ENCODE measurements around the gene CACNA1B.

Gene CACNA1B

DNA sequence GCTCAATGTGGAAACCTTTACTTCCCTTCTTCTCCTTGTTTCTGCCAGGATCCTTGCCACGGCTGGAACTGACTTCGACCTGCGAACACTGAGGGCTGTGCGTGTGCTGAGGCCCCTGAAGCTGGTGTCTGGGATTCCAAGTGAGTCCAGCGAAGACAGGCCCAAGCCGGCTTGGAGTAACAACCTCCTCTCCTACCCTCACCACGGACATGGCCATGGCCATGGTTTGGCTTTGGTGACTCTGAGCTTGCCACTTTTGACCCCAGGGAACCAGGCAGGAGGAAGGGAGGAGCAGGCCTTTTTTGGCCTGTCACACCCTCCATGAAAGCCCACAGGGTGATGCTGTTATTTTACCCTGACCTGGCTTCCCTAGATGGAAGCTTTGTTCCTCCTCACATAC is 35.5 kb downstream of the CACNA1B start:
- Histone ChIP-seq H3K9me3 (replicated peaks; ENCODE audit: insufficient read depth, low read length) (no peaks in the 10 kb centered on the region), H3K27me3 (replicated peaks; ENCODE audit: insufficient read depth, low read length) (peaks cover 80% of the 10 kb centered on the region), H3K4me1 (ENCODE audit: low read length) (no peaks in the 10 kb centered on the region), H3K36me3 (replicated peaks; ENCODE audit: insufficient read depth, low read length) (no peaks in the 10 kb centered on the region), H4K20me1 (ENCODE audit: insufficient read depth, low read length) (no peaks in the 10 kb centered on the region), H3K79me2 (ENCODE audit: low read length) (no peaks in the 10 kb centered on the region), H3K9ac (ENCODE audit: low read length) (no peak overlapping the region), H3K27ac (ENCODE audit: low read length) (no peak overlapping the region), H3K4me2 (ENCODE audit: low read depth, low read length) (no peak overlapping the region), H3F3A (ENCODE audit: insufficient read depth, low read length) (no peaks in the 10 kb centered on the region), H3K9me2 (replicated peaks; ENCODE audit: insufficient read depth, low read length) (no peaks in the 10 kb centered on the region), H2AFZ (ENCODE audit: low read length) (no peak overlapping the region), H3K4me3 (ENCODE audit: low read length) (no peak overlapping the region)
- no peak for DNase-seq
- TF ChIP-seq, protein P1, sequence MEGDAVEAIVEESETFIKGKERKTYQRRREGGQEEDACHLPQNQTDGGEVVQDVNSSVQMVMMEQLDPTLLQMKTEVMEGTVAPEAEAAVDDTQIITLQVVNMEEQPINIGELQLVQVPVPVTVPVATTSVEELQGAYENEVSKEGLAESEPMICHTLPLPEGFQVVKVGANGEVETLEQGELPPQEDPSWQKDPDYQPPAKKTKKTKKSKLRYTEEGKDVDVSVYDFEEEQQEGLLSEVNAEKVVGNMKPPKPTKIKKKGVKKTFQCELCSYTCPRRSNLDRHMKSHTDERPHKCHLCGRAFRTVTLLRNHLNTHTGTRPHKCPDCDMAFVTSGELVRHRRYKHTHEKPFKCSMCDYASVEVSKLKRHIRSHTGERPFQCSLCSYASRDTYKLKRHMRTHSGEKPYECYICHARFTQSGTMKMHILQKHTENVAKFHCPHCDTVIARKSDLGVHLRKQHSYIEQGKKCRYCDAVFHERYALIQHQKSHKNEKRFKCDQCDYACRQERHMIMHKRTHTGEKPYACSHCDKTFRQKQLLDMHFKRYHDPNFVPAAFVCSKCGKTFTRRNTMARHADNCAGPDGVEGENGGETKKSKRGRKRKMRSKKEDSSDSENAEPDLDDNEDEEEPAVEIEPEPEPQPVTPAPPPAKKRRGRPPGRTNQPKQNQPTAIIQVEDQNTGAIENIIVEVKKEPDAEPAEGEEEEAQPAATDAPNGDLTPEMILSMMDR (IDR thresholded peaks at IDR 0.05; ENCODE audit: low read length) = no peak
- TF ChIP-seq EZH2 (optimal IDR thresholded peaks at IDR 0.05; ENCODE audit: low read depth, low read length) (no peak), EZH2phosphoT487 (IDR thresholded peaks at IDR 0.05; ENCODE audit: low read length) (no peak)

DNA sequence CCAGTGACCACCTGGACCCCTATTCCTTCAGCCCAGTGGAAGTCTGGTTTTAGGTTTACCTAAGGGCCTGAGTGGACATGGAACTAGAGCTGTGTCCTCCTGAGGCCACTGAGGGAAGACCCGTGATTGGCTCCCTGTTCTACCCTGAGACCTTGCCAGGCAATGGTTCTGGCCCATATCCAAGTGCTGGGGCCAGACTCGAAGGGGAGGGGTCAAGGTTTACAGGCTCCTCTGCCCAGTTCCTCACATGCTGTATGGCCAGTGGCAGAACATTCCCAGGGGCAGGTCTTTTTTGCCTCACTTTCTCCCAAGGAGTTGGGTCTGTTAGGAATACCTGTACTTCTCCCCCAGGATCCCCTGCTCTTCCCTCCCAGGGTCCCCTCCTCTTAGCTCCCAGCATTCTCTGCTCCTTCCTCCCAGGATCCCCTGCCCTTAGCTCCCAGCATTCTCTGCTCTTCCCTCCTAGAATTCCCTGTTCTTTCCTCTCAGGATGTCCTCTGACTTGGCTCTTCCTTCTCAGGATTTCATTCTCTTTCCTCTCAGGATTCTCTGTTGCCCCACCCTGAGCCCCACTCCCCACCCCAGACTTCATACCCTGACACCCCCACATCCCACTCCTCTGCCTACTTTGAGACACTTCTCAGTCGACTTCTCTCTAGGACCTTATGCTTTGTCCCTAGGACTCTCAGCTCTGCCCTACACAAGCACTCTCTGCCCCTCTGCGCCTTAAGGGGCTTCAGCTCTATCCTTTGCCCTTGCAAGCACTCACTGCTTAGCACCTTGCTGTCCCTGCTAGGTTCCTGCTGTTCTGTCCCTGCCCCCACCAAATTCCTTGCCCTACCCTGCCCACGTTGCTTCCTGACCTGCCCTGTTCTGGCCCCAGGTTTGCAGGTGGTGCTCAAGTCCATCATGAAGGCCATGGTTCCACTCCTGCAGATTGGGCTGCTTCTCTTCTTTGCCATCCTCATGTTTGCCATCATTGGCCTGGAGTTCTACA is 36.5 kb downstream of the CACNA1B start:
- Histone ChIP-seq H3K9me3 (replicated peaks; ENCODE audit: insufficient read depth, low read length) (no peaks in the 10 kb centered on the region), H2AFZ (ENCODE audit: low read length) (no peak overlapping the region), H4K20me1 (ENCODE audit: insufficient read depth, low read length) (no peaks in the 10 kb centered on the region), H3K4me1 (ENCODE audit: low read length) (no peaks in the 10 kb centered on the region), H3K36me3 (replicated peaks; ENCODE audit: insufficient read depth, low read length) (no peaks in the 10 kb centered on the region), H3K27me3 (replicated peaks; ENCODE audit: insufficient read depth, low read length) (peaks cover 89% of the 10 kb centered on the region), H3K4me3 (ENCODE audit: low read length) (no peak overlapping the region), H3K9me2 (replicated peaks; ENCODE audit: insufficient read depth, low read length) (no peaks in the 10 kb centered on the region), H3F3A (ENCODE audit: insufficient read depth, low read length) (no peaks in the 10 kb centered on the region), H3K79me2 (ENCODE audit: low read length) (no peaks in the 10 kb centered on the region), H3K9ac (ENCODE audit: low read length) (no peak overlapping the region), H3K27ac (ENCODE audit: low read length) (no peak overlapping the region), H3K4me2 (ENCODE audit: low read depth, low read length) (no peak overlapping the region)
- TF ChIP-seq EZH2 (optimal IDR thresholded peaks at IDR 0.05; ENCODE audit: low read depth, low read length) (no peak), EZH2phosphoT487 (IDR thresholded peaks at IDR 0.05; ENCODE audit: low read length) (no peak)
- TF ChIP-seq, protein P1 (IDR thresholded peaks at IDR 0.05; ENCODE audit: low read length) = no peak
- DNase-seq = no peak

DNA sequence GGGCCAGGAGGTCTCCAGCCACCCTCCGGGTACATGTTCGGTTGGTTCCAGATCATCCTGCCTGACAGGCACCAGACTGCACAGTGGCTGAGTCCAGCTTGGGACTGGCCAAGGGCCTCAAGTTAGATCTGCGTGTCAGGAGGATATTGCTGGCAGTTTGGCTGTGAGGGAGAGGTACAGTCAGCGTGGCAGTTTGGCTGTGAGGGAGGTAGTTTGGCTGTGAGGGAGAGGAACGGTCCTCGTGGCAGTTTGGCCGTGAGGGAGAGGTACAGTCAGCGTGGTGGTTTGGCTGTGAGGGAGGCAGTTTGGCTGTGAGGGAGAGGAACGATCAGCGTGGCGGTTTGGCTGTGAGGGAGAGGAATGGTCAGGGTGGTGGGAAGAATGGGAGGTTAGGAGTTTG is 39.0 kb downstream of the CACNA1B start:
- Histone ChIP-seq H3K79me2 (ENCODE audit: low read length) (no peaks in the 10 kb centered on the region), H3K9ac (ENCODE audit: low read length) (no peak overlapping the region), H3K36me3 (replicated peaks; ENCODE audit: insufficient read depth, low read length) (no peaks in the 10 kb centered on the region), H3K9me3 (replicated peaks; ENCODE audit: insufficient read depth, low read length) (no peaks in the 10 kb centered on the region), H3K4me1 (ENCODE audit: low read length) (no peaks in the 10 kb centered on the region), H3F3A (ENCODE audit: insufficient read depth, low read length) (no peaks in the 10 kb centered on the region), H3K27me3 (replicated peaks; ENCODE audit: insufficient read depth, low read length) (peaks cover 85% of the 10 kb centered on the region), H3K9me2 (replicated peaks; ENCODE audit: insufficient read depth, low read length) (no peaks in the 10 kb centered on the region), H3K4me2 (ENCODE audit: low read depth, low read length) (no peak overlapping the region), H4K20me1 (ENCODE audit: insufficient read depth, low read length) (no peaks in the 10 kb centered on the region), H2AFZ (ENCODE audit: low read length) (no peak overlapping the region), H3K27ac (ENCODE audit: low read length) (no peak overlapping the region), H3K4me3 (ENCODE audit: low read length) (no peak overlapping the region)
- TF ChIP-seq EZH2 (optimal IDR thresholded peaks at IDR 0.05; ENCODE audit: low read depth, low read length) (no peak), EZH2phosphoT487 (IDR thresholded peaks at IDR 0.05; ENCODE audit: low read length) (no peak)
- TF ChIP-seq, protein P1 (IDR thresholded peaks at IDR 0.05; ENCODE audit: low read length) = no peak
- DNase-seq = no peak
